Neuron (in vitro differentiated cells): Measurements from ENCODE around the gene PIP5KL1.

Experiments
- H2AFZ ChIP-seq: one replicate; pipeline ENCODE4 v1.6.1; 2013; ENCODE audit warnings: low read depth, mild to moderate bottlenecking, inconsistent platforms, low read length, moderate library complexity
- H3K27me3 ChIP-seq: one replicate; pipeline ENCODE4 v1.6.1; 2013; ENCODE audit warnings: low read length; ENCODE audit not compliant: insufficient read depth
- H3K36me3 ChIP-seq: one replicate; pipeline ENCODE4 v1.6.1; 2013; ENCODE audit warnings: low read length; ENCODE audit not compliant: insufficient read depth
- H3K4me1 ChIP-seq: one replicate; pipeline ENCODE4 v1.6.1; 2013; ENCODE audit warnings: low read length; ENCODE audit not compliant: insufficient read depth
- H3K4me3 ChIP-seq: 2 replicates; pipeline ENCODE4 v1.5.1; 2013; ENCODE audit warnings: mild to moderate bottlenecking, low read length, moderate library complexity
- H3K9me3 ChIP-seq: one replicate; pipeline ENCODE4 v1.6.1; 2013; ENCODE audit warnings: low read length

Gene PIP5KL1, protein sequence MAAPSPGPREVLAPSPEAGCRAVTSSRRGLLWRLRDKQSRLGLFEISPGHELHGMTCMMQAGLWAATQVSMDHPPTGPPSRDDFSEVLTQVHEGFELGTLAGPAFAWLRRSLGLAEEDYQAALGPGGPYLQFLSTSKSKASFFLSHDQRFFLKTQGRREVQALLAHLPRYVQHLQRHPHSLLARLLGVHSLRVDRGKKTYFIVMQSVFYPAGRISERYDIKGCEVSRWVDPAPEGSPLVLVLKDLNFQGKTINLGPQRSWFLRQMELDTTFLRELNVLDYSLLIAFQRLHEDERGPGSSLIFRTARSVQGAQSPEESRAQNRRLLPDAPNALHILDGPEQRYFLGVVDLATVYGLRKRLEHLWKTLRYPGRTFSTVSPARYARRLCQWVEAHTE

DNA sequence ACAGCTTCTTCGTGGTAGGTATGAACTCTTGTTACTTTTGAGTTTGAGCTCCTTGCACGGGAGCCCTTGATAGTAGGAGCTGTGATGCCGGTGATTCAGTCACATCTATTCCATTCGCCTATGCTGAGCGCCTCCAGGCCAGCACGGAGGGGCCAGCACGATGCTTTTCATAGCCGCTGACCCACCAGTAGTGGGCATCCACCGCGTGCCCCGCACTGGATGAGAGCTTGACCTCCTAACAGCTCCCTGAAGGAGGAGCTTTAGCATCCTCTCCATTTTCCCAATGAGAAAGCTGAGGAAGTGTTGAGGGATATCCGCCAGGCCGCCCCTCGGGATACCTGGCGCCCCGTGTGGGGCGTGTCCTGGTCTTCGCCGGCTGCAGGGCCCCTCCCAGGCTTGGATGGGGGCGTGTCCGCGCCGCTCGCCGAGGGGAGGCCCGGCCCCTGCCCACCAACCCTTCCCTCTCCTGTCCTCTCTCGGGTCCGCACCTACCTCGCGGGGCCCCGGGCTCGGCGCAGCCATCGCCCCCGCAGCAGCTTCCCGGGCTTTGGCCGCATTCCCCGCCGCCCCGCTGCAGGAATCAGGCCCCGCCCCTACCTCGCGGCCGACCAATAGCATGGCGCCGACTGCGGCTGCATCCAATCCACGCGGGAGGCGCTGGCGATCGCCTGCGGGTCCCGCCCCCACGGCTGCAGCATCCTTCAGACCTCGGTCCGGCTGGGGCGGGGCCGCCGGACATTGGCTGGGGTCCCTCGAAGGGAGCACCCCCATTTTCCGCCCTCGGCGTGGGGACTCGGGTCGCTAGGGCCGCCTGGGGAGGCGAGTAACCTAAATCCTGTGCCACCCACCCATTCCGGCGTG is at the start of gene PIP5KL1:
Gene PIP5KL1 (minus strand): TSS at position 547 of the 861 bp plus-strand sequence. CDS start 25 bp downstream, at position 522.
- Histone ChIP-seq H3K36me3 (peaks cover 4% of the 10 kb centered on the region), H3K27me3 (peaks cover 34% of the 10 kb centered on the region), H3K4me3 (peak within 1 kb of the TSS; percentile 54), H2AFZ (peak within 1 kb of the TSS; percentile 70), H3K4me1 (peaks cover 18% of the 10 kb centered on the region), H3K9me3 (no peaks in the 10 kb centered on the region)

DNA sequence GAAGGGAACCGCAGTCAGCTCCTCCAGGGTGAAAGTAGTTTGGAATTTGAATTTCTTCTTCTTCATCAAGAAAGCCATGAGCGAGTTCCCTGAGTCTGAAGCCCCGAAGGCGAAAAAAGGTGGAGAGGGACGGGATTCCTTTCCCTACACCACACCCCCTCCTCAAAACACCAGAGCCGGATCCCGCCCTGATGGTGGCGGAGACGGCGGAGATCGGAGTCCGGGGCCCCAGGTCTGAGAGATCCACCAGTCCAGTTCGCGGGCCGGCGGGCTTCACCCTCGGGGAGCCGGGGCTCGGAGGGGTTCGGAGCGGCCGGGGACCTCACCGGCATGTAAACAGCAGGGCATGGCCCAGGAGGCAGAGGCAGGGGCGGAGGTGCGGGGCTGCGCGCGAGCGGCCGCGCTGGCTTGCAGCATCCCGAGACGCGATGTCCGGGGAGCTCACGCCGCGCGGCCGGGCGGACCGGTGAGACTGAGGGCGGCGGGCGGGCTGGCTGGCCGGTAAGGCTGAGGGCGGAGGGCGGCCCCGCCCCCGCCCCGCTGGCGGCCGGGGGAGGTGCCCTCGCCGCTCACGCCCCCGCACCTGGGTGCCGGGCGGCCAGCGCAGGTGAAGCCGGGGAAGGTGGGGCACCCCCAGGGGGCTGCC is 49.6 kb upstream of the PIP5KL1 start:
- Histone ChIP-seq H3K4me3 (peak overlapping the region; percentile 64), H3K9me3 (no peaks in the 10 kb centered on the region), H3K4me1 (peaks cover 35% of the 10 kb centered on the region), H2AFZ (no peak overlapping the region), H3K36me3 (no peaks in the 10 kb centered on the region), H3K27me3 (no peaks in the 10 kb centered on the region)

DNA sequence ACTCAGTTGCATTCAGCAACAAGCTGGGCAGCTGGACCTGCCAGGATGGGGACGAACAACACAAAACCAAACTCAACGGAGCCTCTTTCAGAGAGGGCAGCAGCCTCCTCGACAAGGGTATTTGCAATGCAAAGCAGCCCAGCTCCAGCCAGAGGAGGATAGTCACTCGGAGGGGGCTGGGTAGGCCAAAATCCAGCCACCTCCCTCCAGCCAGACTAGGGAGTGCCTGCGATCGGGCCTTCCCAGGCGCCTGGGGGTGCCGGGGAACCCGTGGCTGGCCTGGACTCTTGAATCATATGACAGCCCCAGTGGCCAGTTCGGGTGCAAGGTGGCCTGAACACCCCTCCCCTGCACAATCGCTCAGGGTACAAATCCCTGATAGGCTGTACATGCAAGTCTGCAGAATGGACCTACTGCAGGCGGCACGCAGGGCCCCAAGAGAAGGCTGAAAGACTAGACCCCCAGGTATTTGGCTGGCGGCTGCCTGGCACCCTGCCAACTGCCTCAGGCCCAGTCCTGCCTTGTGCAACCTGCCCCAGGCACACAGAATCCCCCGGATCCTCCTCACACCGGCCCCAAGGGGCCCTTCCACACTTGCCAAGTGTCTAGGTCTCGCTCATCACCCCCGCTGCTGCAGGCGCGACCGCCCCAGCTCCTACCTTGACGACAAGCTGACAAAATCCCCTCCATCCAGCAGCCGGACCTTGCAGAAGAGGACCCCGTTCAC is 48.9 kb upstream of the PIP5KL1 start:
- no peaks in the 10 kb centered on the region for H3K27me3 ChIP-seq
- H3K36me3 ChIP-seq, result no peaks in the 10 kb centered on the region
- peak overlapping the region; percentile 64 for H3K4me3 ChIP-seq
- no peak overlapping the region for H2AFZ ChIP-seq
- H3K9me3 ChIP-seq, result no peaks in the 10 kb centered on the region
- H3K4me1 ChIP-seq, result peaks cover 40% of the 10 kb centered on the region

DNA sequence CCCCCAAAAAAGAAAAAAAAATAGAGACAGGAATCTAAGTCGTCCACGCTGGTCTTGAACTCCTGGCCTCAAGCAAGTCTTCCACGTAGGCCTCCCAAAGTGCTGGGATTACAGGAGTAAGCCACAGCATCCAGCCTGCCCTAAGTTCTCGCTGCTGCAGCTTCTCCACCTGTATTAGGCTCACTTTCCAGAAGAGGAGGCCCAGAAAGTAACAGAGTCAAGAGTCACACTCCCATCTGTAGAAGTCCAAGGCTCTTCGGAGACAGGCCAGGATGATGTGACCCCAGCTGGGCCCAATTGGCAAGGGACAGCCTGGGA is 48.4 kb upstream of the PIP5KL1 start:
- Histone ChIP-seq H3K4me1 (peaks cover 45% of the 10 kb centered on the region), H3K36me3 (no peaks in the 10 kb centered on the region), H2AFZ (no peak overlapping the region), H3K27me3 (no peaks in the 10 kb centered on the region), H3K9me3 (no peaks in the 10 kb centered on the region), H3K4me3 (peak overlapping the region; percentile 64)

DNA sequence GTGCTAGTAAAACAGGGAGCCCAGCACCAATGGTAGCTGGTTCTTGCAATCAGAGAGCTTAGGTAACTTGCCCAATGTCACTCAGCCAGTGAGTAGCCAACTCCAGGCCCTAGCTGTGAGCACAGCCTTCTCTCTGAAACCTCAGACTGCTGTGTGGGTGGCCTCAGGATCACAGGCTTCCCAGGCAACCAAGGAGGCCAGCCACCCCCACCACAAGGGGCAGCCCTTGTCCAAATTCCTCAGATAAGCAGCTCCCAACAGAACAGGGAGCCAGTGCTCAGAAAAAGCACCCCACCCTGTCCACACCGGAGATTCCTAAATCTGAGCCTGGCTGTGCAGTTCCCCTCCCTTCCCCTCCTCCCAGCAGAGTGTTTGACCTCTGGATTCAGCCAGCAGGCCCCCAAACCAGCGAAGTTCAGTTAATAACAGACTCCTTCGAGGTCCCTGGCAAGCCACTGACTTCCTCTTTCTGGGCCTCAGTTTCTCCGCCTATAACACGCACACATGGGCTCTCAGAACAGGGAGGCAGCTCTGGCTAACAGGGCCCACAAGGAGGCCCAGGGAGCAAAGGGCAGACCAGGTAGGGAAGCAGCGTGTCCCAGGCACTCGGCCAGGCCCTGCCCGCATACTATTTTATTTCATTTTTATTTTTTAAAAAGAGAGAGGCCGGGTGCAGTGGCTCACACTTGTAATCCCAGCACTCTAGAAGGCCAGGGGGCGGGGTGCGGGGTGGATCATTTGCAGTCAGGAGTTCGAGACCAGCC is 47.5 kb upstream of the PIP5KL1 start:
- Histone ChIP-seq H2AFZ (no peak overlapping the region), H3K4me3 (peak overlapping the region; percentile 64), H3K36me3 (no peaks in the 10 kb centered on the region), H3K4me1 (peaks cover 54% of the 10 kb centered on the region), H3K9me3 (no peaks in the 10 kb centered on the region), H3K27me3 (no peaks in the 10 kb centered on the region)

DNA sequence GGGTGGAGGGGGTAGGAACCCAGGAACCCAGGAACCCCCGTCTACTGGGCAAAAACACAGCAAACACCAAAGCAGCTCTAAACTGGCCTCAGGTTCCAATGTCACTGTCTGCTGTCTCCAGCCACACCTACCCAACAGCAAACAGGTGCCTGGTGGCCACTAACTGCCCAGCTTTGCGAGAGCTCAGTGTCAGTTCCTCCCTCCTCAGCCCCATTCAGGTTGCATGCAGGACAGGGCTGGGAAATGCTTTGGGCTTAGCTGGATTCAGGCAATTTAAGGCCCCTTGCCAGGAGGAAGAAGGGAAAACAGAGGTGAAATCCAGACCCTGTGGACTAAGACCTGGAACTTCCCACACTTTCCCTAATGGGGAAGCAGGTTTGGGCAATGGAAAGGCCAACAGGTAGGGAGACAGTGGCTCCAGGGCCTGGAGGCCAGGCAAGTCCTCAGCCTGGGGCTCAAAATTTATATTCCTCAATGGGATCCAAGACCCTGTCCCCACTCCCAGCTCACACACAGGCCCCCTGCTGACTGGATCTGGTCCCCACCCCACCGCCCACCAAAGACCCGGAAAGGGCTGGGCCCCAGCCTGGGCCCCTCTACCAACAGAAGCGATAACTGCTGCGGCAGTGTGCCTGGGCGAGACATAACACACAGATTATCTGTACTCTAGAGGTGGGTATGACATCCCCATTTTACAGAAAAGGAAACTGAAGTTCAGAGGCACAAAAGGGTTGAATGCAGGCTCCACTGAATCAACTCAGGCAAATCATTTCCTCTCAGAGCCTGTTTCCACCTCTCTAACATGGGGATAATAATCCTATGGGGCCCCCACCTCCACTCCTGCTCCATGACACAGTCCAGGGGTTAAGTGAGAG is 46.7 kb upstream of the PIP5KL1 start:
- Histone ChIP-seq H3K36me3 (no peaks in the 10 kb centered on the region), H3K27me3 (no peaks in the 10 kb centered on the region), H3K4me1 (peaks cover 62% of the 10 kb centered on the region), H3K4me3 (peak overlapping the region; percentile 9), H2AFZ (no peak overlapping the region), H3K9me3 (no peaks in the 10 kb centered on the region)

DNA sequence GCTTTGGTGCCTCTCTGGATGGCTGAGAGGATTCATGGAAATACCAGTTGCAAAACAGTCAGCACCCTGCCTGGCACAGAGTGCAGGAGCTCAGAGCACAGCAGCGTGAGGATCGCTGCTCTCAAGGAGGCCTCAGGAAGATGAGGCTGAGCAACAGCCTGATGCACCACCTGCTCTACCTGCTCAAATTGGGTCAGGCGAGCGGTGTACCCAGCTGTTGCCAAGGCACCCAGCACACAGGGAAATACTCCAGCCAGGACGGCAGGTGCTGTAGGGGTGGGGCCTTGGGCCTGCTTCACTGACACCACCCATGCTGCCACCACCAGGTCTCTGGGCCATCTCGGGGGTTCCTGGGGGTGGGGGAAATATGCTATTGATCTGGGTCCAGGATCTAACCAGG is 45.9 kb upstream of the PIP5KL1 start:
- H3K27me3 ChIP-seq, result no peaks in the 10 kb centered on the region
- H3K4me3 ChIP-seq, result no peak overlapping the region
- no peaks in the 10 kb centered on the region for H3K36me3 ChIP-seq
- H3K4me1 ChIP-seq, result peaks cover 65% of the 10 kb centered on the region
- no peak overlapping the region for H2AFZ ChIP-seq
- H3K9me3 ChIP-seq, result no peaks in the 10 kb centered on the region

DNA sequence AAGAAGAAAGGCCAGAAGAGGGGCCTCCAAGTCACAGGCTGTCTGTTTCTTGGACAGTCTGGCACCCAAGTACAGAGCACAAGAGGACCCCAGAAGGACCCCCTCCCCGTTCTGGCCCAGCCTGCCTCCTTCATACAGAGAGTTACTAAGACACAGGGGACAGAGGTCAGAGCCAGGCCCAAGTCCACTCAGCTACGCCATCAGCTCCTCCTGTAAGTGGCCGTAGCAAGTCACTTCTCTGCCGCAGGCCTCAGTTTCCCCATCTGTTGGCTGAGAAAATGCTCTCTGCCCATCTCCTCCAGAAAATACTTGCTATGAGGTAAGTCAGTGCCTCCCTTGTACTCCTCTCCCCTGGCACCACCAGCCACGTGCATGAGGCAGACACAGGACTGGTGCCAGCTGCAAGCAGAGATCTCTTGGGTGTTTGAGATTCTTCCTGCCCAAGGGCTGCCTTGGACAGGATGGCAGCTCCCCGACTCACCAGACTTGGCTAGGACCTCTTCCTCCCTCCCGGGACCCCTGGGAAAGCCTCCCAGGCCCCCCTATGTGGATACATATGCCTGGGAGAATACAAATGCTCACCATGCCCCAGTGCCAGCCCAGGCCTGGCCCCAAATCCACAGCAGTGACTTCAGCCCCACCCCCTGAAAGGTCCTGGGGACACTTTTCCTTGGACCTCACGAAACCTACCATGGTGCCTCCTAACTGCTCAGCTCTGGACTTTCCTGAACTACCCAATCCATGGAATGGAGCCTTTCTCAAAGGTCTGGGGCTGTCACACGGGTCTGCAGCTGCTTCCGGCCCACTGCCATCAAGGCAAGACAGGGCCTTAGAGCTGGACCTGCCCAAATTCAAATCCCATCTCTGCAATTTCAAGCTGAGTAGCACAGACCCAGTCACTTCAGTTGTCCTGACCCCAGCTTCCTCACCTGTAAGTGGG is 45.1 kb upstream of the PIP5KL1 start:
- Histone ChIP-seq H3K4me1 (peaks cover 69% of the 10 kb centered on the region), H3K4me3 (no peak overlapping the region)

DNA sequence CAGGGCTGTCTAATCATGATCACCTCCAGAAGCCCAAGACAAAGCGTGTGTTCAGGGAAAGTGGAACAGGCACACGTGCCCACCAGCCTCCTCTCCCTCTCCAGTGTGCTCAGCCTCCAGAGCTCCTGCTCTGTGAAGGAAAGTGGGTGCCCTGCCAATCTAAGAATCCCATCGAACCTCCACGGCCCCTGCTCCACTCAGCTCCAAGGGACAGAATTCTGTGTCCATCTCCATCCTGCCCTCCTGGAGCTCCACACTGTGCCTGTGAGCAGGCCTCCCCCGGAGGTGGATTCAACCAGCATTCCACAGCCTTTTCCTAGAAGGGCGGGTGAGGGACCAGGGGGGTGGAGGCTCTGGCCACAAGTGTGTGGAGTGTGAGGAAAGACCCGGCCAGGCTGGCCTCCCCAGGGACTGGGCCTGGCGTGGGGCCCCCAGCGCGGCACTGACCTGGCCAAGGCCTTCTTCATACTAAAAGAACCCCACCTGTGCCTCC is 44.2 kb upstream of the PIP5KL1 start:
- Histone ChIP-seq H2AFZ (no peak overlapping the region), H3K36me3 (no peaks in the 10 kb centered on the region), H3K4me1 (peaks cover 73% of the 10 kb centered on the region), H3K4me3 (no peak overlapping the region), H3K9me3 (no peaks in the 10 kb centered on the region), H3K27me3 (no peaks in the 10 kb centered on the region)

More for the DNA sequence above, 45.1 kb upstream of the PIP5KL1 start:
- H3K9me3 ChIP-seq, result no peaks in the 10 kb centered on the region
- no peaks in the 10 kb centered on the region for H3K27me3 ChIP-seq
- H3K36me3 ChIP-seq, result no peaks in the 10 kb centered on the region
- H2AFZ ChIP-seq, result no peak overlapping the region

DNA sequence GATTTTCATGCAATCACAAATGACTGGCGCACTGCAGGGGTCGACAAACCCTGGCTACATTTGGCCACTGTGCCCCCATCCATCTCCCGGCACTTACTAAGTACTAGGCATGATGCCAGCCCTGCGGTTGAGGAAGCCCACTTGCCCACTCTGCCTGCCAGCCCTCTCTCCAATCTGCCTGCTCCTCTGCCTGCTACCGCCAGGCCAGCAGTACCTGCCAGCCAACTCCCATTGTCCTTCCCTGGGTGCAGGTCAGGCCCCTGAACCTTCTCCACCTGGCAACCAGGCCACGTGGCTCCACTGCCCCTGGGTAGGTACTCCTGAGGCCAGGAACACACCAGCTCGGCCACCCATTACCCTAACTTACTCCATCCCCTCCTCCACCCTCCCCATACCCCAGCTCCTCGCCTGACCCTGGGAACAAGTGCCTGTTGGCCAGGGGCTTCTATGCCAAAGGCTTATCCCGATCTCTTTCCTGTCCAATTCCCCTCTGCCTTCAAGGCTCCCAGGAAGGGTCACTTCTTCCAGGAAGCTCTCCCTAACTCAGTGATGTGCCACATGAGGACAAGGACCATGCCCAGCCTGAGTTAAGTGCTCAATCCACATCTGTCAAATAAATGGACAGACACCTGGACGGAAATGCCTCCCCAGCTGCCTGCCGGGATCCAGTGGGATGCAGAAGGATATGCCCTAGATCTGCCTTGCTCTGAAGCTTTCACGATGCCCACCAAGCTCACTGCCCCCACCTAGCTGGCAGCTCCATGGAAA is 43.6 kb upstream of the PIP5KL1 start:
- H3K4me1 ChIP-seq, result peaks cover 72% of the 10 kb centered on the region
- H3K9me3 ChIP-seq, result no peaks in the 10 kb centered on the region
- no peaks in the 10 kb centered on the region for H3K27me3 ChIP-seq
- no peaks in the 10 kb centered on the region for H3K36me3 ChIP-seq
- H3K4me3 ChIP-seq, result no peak overlapping the region
- no peak overlapping the region for H2AFZ ChIP-seq
